GM18508 (cell line): ENCODE results near the gene SERHL2.

Experiments used
- ATAC-seq: cut with Tn5 transposase; IDR thresholded peaks from one replicate; pipeline ENCODE4 v1.9.1; 2021; ENCODE audit warnings: moderate number of reproducible peaks; ENCODE audit not compliant: insufficient read depth, unreplicated experiment

SERHL2 gene

GRCh38 chr22:42622061-42622710 is 68.4 kb downstream of the SERHL2 start:
- no peak for ATAC-seq

- no peak for ATAC-seq
Observed at GRCh38 chr22:42623301-42623751, 69.6 kb downstream of the SERHL2 start.
